GM12864 (cell line): ENCODE data around the gene HOXD12.

ENCODE experiments used
- DNase-seq: peaks from one replicate; pipeline ENCODE4 v3.0.0-alpha.2; 2011; ENCODE audit warnings: low read depth
- H3K4me3 ChIP-seq: 2 replicates; pipeline ENCODE4 v1.5.1; 2011; ENCODE audit warnings: mild to moderate bottlenecking, low read depth, low read length, control low read depth
- TF ChIP-seq, protein P1 (sequence below): IDR thresholded peaks from 2 replicates; pipeline ENCODE4 v1.5.1; 2011; ENCODE audit warnings: low read depth, mild to moderate bottlenecking, moderate library complexity, low read length, control low read depth, inconsistent platforms; ENCODE audit errors: missing control alignments

Gene HOXD12, protein sequence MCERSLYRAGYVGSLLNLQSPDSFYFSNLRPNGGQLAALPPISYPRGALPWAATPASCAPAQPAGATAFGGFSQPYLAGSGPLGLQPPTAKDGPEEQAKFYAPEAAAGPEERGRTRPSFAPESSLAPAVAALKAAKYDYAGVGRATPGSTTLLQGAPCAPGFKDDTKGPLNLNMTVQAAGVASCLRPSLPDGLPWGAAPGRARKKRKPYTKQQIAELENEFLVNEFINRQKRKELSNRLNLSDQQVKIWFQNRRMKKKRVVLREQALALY

DNA sequence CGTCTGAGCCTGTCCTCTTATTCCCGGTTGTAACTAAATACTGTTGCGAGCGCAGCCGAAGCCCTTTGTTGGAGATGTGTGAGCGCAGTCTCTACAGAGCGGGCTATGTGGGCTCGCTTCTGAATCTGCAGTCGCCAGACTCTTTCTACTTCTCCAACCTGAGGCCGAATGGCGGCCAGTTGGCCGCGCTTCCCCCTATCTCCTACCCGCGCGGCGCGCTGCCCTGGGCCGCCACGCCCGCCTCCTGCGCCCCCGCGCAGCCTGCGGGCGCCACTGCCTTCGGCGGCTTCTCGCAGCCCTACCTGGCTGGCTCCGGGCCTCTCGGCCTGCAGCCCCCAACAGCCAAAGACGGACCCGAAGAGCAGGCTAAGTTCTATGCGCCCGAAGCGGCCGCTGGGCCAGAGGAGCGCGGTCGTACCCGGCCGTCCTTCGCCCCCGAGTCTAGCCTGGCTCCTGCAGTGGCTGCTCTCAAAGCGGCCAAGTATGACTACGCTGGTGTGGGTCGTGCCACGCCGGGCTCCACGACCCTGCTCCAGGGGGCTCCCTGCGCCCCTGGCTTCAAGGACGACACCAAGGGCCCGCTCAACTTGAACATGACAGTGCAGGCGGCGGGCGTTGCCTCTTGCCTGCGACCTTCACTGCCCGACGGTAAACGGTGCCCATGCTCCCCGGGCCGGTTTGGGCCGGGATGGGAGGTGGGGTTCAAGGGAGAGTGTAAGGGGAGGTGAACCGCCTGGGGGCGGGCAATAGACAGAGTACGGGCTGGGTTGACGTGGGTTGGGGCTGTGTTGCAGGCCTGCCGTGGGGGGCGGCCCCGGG is at the start of gene HOXD12:
HOXD12 (plus strand) TSS at position 68 of the 819 bp plus-strand sequence; CDS start at position 75, 7 bp downstream.
- TF ChIP-seq, protein P1, sequence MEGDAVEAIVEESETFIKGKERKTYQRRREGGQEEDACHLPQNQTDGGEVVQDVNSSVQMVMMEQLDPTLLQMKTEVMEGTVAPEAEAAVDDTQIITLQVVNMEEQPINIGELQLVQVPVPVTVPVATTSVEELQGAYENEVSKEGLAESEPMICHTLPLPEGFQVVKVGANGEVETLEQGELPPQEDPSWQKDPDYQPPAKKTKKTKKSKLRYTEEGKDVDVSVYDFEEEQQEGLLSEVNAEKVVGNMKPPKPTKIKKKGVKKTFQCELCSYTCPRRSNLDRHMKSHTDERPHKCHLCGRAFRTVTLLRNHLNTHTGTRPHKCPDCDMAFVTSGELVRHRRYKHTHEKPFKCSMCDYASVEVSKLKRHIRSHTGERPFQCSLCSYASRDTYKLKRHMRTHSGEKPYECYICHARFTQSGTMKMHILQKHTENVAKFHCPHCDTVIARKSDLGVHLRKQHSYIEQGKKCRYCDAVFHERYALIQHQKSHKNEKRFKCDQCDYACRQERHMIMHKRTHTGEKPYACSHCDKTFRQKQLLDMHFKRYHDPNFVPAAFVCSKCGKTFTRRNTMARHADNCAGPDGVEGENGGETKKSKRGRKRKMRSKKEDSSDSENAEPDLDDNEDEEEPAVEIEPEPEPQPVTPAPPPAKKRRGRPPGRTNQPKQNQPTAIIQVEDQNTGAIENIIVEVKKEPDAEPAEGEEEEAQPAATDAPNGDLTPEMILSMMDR = no peak
- H3K4me3 ChIP-seq = no peak within 1 kb of the TSS
- no peak for DNase-seq

DNA sequence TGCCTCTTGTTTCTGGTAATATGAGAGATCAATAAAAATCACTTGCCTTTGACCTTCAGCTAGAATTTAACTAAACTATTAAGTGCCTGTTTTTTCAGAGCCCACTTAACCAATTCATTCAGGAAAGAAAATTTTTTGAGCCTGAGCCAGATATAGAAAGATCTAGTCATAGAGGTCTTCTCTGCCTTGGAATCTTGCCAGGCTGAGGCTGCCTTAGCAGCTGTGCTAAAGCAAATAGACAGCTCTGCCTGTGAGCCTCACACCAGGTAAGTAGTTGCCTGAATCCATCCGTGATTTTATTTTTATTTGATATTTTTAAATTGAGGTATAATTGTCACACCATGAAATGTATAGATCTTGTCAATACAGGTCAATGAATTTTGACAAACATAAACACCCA is 43.2 kb upstream of the HOXD12 start:
- TF ChIP-seq, protein P1 = no peak
- no peak overlapping the region for H3K4me3 ChIP-seq
- DNase-seq = no peak

DNA sequence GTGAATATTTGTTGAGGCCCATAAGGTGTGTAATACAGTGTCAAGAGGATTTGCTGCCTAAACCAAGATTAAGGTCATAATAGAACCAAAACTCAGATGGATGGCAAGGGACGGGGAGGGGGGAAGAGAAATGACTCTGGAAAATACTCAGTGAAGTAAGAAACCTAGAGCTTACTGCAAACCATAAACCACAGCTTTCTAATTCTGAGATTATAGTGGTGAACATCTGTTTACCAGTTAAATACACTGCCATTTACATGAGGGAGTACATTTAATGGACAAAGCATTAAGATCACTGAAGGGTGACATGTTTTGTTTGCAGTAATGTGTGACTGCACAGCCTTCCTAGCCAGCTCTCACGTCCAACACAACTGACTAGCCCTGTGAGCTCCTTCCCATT is 35.6 kb upstream of the HOXD12 start:
- TF ChIP-seq, protein P1 = no peak
- H3K4me3 ChIP-seq = no peak overlapping the region
- DNase-seq = no peak

DNA sequence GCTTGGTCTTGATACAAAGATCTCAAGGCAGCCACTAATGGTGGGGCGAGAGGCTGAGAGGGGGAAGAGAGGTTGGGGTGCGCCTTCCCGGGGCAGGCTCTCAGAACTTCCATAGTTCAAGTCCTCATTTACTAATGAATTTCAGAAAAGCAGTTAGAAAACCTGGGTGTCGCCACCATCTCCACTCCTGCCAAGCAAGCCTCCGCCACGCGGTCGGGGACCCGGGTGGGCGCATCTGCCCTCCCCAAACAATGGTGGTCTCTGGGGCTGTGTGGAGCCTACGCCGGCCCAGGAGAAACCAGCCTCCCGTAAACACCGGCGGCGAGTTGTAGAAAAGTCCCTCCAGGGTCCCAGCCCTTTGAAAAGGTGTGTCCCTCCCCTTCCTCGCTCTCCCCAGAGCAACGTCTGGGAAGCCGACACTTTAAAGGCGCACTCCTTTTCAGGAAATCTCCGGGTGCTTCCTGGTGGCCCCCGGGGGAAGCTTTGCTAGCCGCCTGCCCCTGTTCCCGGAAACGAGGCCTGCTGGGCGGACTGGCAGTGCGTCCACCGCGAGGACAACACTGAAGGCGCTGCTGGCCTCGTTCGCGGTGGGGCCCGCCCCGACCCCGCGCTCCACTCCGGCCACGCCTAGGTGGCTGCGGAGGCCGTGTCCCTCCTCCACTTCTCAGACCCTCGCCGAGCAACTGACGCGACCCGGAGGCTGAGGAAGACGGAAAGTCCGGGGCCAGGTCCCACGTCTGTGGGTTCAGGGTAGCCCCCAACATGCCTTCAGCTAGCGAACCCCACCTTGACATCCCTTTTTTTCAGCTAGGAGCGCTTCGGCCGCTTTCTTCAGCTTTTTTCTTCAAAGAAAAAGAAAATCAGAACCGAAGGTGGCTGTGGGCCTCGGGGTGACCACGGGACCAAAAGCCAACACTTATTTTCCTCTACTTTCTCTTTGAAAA is 32.7 kb upstream of the HOXD12 start:
- no peak overlapping the region for H3K4me3 ChIP-seq
- DNase-seq = no peak
- TF ChIP-seq, protein P1 = no peak

DNA sequence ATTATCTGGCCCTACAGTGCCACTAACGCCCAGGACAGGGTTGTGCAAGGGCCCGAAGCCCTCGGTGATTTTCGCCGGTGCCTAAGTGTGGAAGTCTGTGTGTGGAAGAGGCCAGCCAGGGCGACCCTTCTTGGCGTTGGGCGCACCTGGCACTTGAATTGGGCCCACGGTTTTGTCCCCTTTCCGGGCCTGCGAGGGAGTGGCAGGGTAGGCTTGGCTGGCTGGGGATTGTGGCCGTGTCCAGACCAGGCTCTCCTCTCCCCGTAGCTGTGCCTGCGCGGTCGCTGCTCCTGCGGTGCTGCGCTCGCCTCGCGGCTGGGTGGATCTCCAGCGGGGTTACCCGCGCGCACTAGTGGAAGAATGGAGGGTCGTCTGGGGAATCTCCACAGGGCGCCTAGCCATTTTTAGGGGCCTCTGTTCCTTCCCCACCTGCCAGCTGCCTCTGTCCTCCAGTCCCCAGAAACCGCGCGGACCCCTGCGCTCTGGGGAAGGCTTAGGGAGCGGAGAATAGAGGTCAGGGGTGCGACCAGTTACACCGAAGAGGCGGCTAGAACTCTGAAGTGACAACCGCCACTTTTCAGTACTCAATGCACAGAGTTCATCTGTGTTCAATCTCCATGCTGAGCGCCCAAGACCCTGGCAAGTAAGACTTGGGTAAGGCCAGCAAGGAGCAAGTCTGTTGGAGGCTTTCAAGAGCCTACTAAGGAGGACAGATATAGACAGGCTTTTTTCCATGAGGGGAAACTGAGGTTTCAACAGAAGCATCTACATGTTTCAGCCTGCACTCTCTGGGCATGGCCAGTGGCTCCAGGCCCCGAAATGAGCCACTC is 31.8 kb upstream of the HOXD12 start:
- no peak overlapping the region for H3K4me3 ChIP-seq
- TF ChIP-seq, protein P1 = no peak
- no peak for DNase-seq

DNA sequence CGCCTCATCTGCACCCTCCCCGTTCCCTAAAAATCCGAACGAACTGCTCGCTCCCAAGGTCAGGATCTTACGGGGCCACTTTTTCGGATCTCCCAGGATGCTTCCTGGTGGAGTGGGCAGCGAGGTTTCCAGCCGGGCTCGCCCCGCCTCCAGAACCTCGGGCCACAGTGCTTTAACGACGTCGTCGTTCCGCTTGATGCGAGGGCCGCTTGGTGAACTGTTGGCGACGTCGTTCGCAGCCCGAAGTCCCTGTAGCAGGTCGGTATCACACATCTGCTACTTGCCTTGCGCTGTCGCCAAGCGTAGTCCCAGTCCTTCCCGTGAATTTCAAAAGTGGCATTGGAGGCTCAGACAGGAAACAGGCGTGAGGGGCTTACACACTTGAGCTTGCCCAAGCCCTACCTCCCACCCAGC is 31.2 kb upstream of the HOXD12 start:
- TF ChIP-seq, protein P1 = no peak
- no peak overlapping the region for H3K4me3 ChIP-seq

More for the DNA sequence above, 31.2 kb upstream of the HOXD12 start:
- DNase-seq = no peak
